ENCODE measurements around the gene CRKL.

The CRKL gene

GRCh38 chr22:20990184-20991180 is 73.3 kb downstream of the CRKL start:
- DNase-seq (ENCODE audit: insufficient read length, low spot score) (no peak), FAIRE-seq (no peak)
- no peak for TF ChIP-seq CTCF (IDR thresholded peaks at IDR 0.05; ENCODE audit: insufficient read depth, missing control alignments)

- DNase-seq (ENCODE audit: insufficient read length, low spot score) (no peak), FAIRE-seq (no peak)
- no peak for TF ChIP-seq CTCF (IDR thresholded peaks at IDR 0.05; ENCODE audit: insufficient read depth, missing control alignments)
These were observed 74.2 kb downstream of the CRKL start for GRCh38 chr22:20991252-20992055.

GRCh38 chr22:20992056-20992442 is 74.8 kb downstream of the CRKL start:
- FAIRE-seq (no peak), DNase-seq (ENCODE audit: insufficient read length, low spot score) (no peak)
- no peak for TF ChIP-seq CTCF (IDR thresholded peaks at IDR 0.05; ENCODE audit: insufficient read depth, missing control alignments)

GRCh38 chr22:20992456-20993303 is 75.5 kb downstream of the CRKL start:
- DNase-seq (ENCODE audit: insufficient read length, low spot score) (no peak), FAIRE-seq (no peak)
- TF ChIP-seq CTCF (IDR thresholded peaks at IDR 0.05; ENCODE audit: insufficient read depth, missing control alignments), result no peak

- FAIRE-seq (no peak), DNase-seq (ENCODE audit: insufficient read length, low spot score) (no peak)
- TF ChIP-seq CTCF (IDR thresholded peaks at IDR 0.05; ENCODE audit: insufficient read depth, missing control alignments), result no peak
These were observed 76.3 kb downstream of the CRKL start for GRCh38 chr22:20993304-20994127.

Measured in D721Med (cell line).